ENCODE measurements around the gene NOXO1. TPM values are rescaled to one million over a fixed set of nuclear protein-coding genes. Genes with fewer than 3 reads are reported as not detected.

NOXO1 gene
- total and polyA plus RNA-seq, 4 donors, result 0.28 to 0.67 (median 0.63) TPM; not detected in 1

DNA sequence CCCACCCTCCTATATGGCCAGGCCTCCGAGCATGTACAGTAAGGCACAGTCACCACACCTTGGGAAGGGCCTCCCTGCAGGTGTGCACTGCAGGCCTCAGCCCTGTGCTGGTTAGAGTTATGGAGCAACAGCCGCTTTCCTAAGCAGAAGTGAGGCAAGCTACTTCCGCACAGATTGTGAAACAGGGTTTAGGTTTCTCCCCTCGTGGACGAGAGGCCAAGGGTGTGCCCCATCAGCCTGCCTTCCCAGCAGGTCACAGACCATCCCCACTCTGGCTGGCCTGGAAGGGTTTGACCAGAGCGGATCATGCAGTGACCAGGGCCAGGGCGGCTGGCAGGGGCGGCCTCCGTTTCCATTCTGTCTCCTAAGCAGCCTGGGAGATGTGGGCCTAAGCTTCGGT lies 43.0 kb downstream of the NOXO1 start (continued):
- peak; percentile 79 for TF ChIP-seq SP1 (IDR thresholded peaks at IDR 0.05)

DNA sequence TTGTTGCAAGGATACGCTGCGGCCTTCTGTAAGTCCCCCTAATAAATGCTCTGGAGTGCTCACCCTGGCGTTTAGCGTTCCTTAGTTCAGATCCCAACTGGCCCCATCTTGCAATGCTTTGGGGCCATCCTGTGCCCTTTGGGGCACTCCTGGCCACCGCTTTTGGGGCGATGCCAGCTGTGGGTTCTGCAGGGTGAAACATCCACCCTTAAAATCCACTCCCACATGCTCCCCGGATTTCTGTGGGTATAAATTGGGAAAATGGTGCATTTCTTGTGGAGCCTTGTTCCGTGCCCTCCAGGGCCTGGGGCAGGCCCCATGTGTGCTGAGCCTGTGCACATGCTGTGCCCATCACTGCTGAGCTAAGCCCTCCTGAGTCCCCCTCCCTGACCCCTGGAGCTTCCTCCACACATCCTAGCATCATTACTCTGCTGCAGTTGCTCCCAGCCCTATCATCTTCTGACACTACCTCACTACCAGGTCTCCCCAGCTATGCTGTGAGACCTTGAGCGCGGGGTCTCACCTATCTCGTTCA lies 44.3 kb downstream of the NOXO1 start:
- Histone ChIP-seq H3K9me3 (ENCODE audit: control insufficient read depth in 4 of 4, low read length in 3 of 4) (no peaks in the 10 kb centered on the region), H3K27ac (ENCODE audit: low read depth in 1 of 2, low read length in 2 of 2) (no peak overlapping the region), H3K4me3 (ENCODE audit: low read depth in 1 of 3, low read length in 3 of 3) (no peak overlapping the region), H3K9ac (ENCODE audit: low read depth in 1 of 2, low read length in 2 of 2) (no peak overlapping the region), H3K36me3 (ENCODE audit: control insufficient read depth in 4 of 4, insufficient read depth in 3 of 4, low read depth in 1 of 4, low read length in 3 of 4) (peaks cover 4 to 26% (median 17%) of the 10 kb centered on the region in 4 donors), H3K4me1 (ENCODE audit: control insufficient read depth in 4 of 4, insufficient read depth in 4 of 4, low read length in 3 of 4) (peaks cover 11 to 63% (median 46%) of the 10 kb centered on the region in 4 donors), H3K27me3 (ENCODE audit: control insufficient read depth in 4 of 4, insufficient read depth in 4 of 4, low read length in 3 of 4) (no peaks in the 10 kb centered on the region)
- no peak for TF ChIP-seq SP1 (IDR thresholded peaks at IDR 0.05)
- WGBS, result 92% methylated on average over 11 of the region's 11 CpGs
- DNase-seq (ENCODE audit: low spot score), result no peak

DNA sequence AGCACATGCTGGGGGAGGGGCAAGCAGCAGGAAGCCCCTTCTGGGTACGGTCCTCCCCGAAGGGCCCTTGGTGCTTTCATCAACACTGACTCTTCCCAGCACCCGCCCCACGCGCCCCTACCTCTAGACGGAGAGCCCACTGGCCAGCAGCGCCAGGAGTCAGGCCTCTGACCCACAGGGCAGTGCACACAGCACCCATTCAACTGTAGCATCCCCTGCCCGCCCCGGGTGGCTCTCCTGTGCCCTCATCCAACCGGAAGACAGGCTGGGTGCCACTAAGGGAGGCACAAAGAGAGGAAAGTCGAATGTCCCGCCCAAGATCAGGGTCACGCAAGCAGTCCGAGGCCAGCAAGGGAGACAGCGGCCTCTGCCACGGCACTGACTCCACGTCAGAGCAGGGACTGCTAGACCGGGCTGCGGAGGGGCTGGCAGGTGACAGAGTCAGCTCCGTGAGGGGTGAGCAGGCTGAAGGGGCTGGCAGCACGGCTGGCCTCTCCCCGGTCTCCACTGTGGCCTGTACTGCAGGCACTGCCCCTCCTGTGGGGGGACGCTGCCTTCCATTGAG lies 48.1 kb downstream of the NOXO1 start:
- Histone ChIP-seq H3K4me3 (ENCODE audit: low read depth in 1 of 3, low read length in 3 of 3) (no peak overlapping the region), H3K36me3 (ENCODE audit: control insufficient read depth in 4 of 4, insufficient read depth in 3 of 4, low read depth in 1 of 4, low read length in 3 of 4) (peaks cover 0 to 10% (median 6%) of the 10 kb centered on the region in 4 donors), H3K4me1 (ENCODE audit: control insufficient read depth in 4 of 4, insufficient read depth in 4 of 4, low read length in 3 of 4) (peaks cover 1 to 34% (median 17%) of the 10 kb centered on the region in 4 donors), H3K9me3 (ENCODE audit: control insufficient read depth in 4 of 4, low read length in 3 of 4) (no peaks in the 10 kb centered on the region), H3K27ac (ENCODE audit: low read depth in 1 of 2, low read length in 2 of 2) (peak overlapping the region in 1 of 2 donors; percentile 3), H3K27me3 (ENCODE audit: control insufficient read depth in 4 of 4, insufficient read depth in 4 of 4, low read length in 3 of 4) (no peaks in the 10 kb centered on the region), H3K9ac (ENCODE audit: low read depth in 1 of 2, low read length in 2 of 2) (no peak overlapping the region)
- DNase-seq (ENCODE audit: low spot score), result no peak
- WGBS, result 45% methylated on average over 23 of the region's 23 CpGs
- TF ChIP-seq HNF4A (conservative IDR thresholded peaks at IDR 0.05) (peak; percentile 24 to 51), SP1 (IDR thresholded peaks at IDR 0.05) (no peak), RXRA (IDR thresholded peaks at IDR 0.05) (peak; percentile 12 to 61), FOXA2 (IDR thresholded peaks at IDR 0.05) (no peak), YY1 (IDR thresholded peaks at IDR 0.05) (no peak), RAD21 (IDR thresholded peaks at IDR 0.05) (no peak)
- TF ChIP-seq, protein P1, sequence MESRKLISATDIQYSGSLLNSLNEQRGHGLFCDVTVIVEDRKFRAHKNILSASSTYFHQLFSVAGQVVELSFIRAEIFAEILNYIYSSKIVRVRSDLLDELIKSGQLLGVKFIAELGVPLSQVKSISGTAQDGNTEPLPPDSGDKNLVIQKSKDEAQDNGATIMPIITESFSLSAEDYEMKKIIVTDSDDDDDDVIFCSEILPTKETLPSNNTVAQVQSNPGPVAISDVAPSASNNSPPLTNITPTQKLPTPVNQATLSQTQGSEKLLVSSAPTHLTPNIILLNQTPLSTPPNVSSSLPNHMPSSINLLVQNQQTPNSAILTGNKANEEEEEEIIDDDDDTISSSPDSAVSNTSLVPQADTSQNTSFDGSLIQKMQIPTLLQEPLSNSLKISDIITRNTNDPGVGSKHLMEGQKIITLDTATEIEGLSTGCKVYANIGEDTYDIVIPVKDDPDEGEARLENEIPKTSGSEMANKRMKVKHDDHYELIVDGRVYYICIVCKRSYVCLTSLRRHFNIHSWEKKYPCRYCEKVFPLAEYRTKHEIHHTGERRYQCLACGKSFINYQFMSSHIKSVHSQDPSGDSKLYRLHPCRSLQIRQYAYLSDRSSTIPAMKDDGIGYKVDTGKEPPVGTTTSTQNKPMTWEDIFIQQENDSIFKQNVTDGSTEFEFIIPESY (IDR thresholded peaks at IDR 0.05), result no peak

DNA sequence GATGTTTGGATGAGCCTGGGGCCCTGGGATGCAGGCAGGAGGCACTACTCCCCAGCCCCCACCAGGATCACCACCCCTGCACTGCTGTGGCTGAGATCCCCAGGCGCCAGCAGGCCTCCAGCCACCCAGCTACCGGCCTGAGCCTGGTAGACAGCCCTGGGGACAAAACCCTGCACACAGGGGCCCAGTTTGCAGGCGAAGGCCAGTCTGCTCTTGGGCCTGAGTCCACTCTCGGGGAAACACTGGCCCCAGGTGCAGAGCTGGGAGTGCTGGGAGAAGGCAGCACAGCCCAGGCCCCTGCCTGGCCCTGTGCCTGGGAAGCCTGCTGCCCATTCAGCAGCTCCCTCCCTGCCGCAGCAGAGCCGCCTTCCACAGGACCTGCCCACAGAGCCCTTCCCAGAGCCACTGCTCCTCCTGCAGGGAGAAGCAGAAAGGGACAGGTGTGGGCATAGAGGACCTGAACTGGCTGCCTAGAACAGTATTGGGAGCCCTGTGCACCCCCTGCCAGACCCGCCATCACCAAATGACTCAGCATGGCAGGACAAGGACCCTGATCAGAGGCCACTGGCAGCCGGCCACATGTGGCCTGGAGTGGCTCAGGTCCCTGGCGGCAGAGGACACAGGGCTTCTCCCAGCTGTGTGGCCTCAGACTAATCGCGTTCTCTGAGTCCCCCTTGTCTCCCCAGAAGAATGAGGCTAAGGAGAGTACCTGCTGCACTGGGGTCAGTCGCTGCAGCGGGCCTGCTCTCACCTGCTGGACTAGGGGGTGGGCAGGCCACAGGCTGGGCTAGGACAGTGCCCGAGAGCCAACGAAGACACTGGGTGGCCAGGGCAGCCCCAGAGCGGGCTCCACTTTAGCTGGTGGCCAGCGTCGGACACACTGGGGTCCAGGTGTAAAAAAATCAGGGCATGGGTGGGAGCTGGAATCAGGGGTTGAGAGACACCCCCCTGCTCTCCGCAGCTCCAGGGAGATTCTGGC lies 48.9 kb downstream of the NOXO1 start:
- peak overlapping the region in 1 of 2 donors; percentile 39 for H3K27ac ChIP-seq (ENCODE audit: low read depth in 1 of 2, low read length in 2 of 2)
- WGBS, result 58% methylated on average over 19 of the region's 19 CpGs
- peaks cover 0 to 6% (median 3%) of the 10 kb centered on the region in 4 donors for H3K36me3 ChIP-seq (ENCODE audit: control insufficient read depth in 4 of 4, insufficient read depth in 3 of 4, low read depth in 1 of 4, low read length in 3 of 4)
- no peak overlapping the region for H3K4me3 ChIP-seq (ENCODE audit: low read depth in 1 of 3, low read length in 3 of 3)
- no peaks in the 10 kb centered on the region for H3K27me3 ChIP-seq (ENCODE audit: control insufficient read depth in 4 of 4, insufficient read depth in 4 of 4, low read length in 3 of 4)
- TF ChIP-seq HNF4G (IDR thresholded peaks at IDR 0.05) (no peak), RAD21 (IDR thresholded peaks at IDR 0.05) (peak; percentile 70 to 75), YY1 (IDR thresholded peaks at IDR 0.05) (peak; percentile 16), FOXA1 (IDR thresholded peaks at IDR 0.05) (peak; percentile 7), HNF4A (conservative IDR thresholded peaks at IDR 0.05) (no peak)
- TF ChIP-seq, protein P2, sequence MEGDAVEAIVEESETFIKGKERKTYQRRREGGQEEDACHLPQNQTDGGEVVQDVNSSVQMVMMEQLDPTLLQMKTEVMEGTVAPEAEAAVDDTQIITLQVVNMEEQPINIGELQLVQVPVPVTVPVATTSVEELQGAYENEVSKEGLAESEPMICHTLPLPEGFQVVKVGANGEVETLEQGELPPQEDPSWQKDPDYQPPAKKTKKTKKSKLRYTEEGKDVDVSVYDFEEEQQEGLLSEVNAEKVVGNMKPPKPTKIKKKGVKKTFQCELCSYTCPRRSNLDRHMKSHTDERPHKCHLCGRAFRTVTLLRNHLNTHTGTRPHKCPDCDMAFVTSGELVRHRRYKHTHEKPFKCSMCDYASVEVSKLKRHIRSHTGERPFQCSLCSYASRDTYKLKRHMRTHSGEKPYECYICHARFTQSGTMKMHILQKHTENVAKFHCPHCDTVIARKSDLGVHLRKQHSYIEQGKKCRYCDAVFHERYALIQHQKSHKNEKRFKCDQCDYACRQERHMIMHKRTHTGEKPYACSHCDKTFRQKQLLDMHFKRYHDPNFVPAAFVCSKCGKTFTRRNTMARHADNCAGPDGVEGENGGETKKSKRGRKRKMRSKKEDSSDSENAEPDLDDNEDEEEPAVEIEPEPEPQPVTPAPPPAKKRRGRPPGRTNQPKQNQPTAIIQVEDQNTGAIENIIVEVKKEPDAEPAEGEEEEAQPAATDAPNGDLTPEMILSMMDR (IDR thresholded peaks at IDR 0.05; ENCODE audit: low read depth, low read length, missing input control), result peak; percentile 37
- no peaks in the 10 kb centered on the region for H3K9me3 ChIP-seq (ENCODE audit: control insufficient read depth in 4 of 4, low read length in 3 of 4)
- no peak for DNase-seq (ENCODE audit: low spot score)
- no peak overlapping the region for H3K9ac ChIP-seq (ENCODE audit: low read depth in 1 of 2, low read length in 2 of 2)
- H3K4me1 ChIP-seq (ENCODE audit: control insufficient read depth in 4 of 4, insufficient read depth in 4 of 4, low read length in 3 of 4), result peaks cover 0 to 26% (median 14%) of the 10 kb centered on the region in 4 donors

All from liver (tissue), 9 donors.